HepG2 (cell line): ENCODE results near the gene RRAD. TPM values are rescaled to one million over a fixed set of nuclear protein-coding genes. Genes with fewer than 3 reads are reported as not detected.

Experiments used
- ADNP ChIP-seq: sonication (generic); formaldehyde crosslinking; IDR thresholded peaks from 2 replicates; pipeline ENCODE4 v1.4.0; 2020; ENCODE audit warnings: missing genetic modification reagents
- E2F1 ChIP-seq: sonication (generic); formaldehyde crosslinking; IDR thresholded peaks from 2 replicates; pipeline ENCODE4 v1.5.0; 2020; ENCODE audit warnings: missing genetic modification reagents
- KDM4B ChIP-seq: sonication (generic); formaldehyde crosslinking; IDR thresholded peaks from 2 replicates; pipeline ENCODE4 v1.4.0; 2020; ENCODE audit warnings: missing genetic modification reagents
- MAFF ChIP-seq: IDR thresholded peaks from 2 replicates; pipeline ENCODE4 v1.6.1; 2011; ENCODE audit warnings: low read depth, low read length, improper control_type of control experiment
- NRL ChIP-seq: sonication (generic); formaldehyde crosslinking; IDR thresholded peaks from 2 replicates; pipeline ENCODE4 v1.5.0; 2020; ENCODE audit warnings: missing genetic modification reagents, mild to moderate bottlenecking, moderate library complexity, borderline replicate concordance
- PAXIP1 ChIP-seq: sonication (generic); formaldehyde crosslinking; conservative IDR thresholded peaks from 2 replicates; pipeline ENCODE4 v1.4.0; 2020; ENCODE audit warnings: mild to moderate bottlenecking, missing genetic modification reagents, moderate library complexity
- SNRNP70 ChIP-seq: fragments of 200-400 bp; formaldehyde crosslinking; IDR thresholded peaks from 2 replicates; pipeline ENCODE4 v1.6.1; 2017; ENCODE audit warnings: mild to moderate bottlenecking, low read depth, low read length, moderate library complexity
- THAP7 ChIP-seq: sonication (generic); formaldehyde crosslinking; IDR thresholded peaks from 2 replicates; pipeline ENCODE4 v1.8.1; 2023; ENCODE audit warnings: mild to moderate bottlenecking, missing genetic modification reagents
- ZBTB21 ChIP-seq: sonication (generic); formaldehyde crosslinking; IDR thresholded peaks from 2 replicates; pipeline ENCODE4 v1.4.0; 2020; ENCODE audit warnings: missing genetic modification reagents
- ZBTB39 ChIP-seq: sonication (generic); formaldehyde crosslinking; IDR thresholded peaks from 2 replicates; pipeline ENCODE4 v1.5.0; 2020; ENCODE audit warnings: missing genetic modification reagents
- ZBTB49 ChIP-seq: sonication (generic); formaldehyde crosslinking; IDR thresholded peaks from 2 replicates; pipeline ENCODE4 v1.4.0; 2020; ENCODE audit warnings: missing genetic modification reagents, borderline replicate concordance
- ZFP90 ChIP-seq: sonication (generic); formaldehyde crosslinking; IDR thresholded peaks from 2 replicates; pipeline ENCODE4 v1.8.0; 2022; ENCODE audit warnings: missing genetic modification reagents, mild to moderate bottlenecking, inconsistent platforms, borderline replicate concordance
- ZNF24 ChIP-seq: fragments of 450-650 bp; IDR thresholded peaks from 2 replicates; pipeline ENCODE4 v1.6.1; 2017; ENCODE audit warnings: antibody characterized with exemption, mild to moderate bottlenecking
- ZNF496 ChIP-seq: sonication (generic); formaldehyde crosslinking; IDR thresholded peaks from 2 replicates; pipeline ENCODE4 v1.8.1; 2023; ENCODE audit warnings: mild to moderate bottlenecking, moderate library complexity, missing genetic modification reagents; ENCODE audit not compliant: insufficient replicate concordance
- ZNF710 ChIP-seq: sonication (generic); formaldehyde crosslinking; IDR thresholded peaks from 2 replicates; pipeline ENCODE4 v1.5.0; 2020; ENCODE audit warnings: mild to moderate bottlenecking, missing genetic modification reagents, borderline replicate concordance
- ZNF850 ChIP-seq: sonication (generic); formaldehyde crosslinking; conservative IDR thresholded peaks from 2 replicates; pipeline ENCODE4 v1.9.0; 2021; ENCODE audit warnings: mild to moderate bottlenecking, missing genetic modification reagents
- polyA plus RNA-seq, 8 experiments: library from polyadenylated mRNA; depleted of rRNA in 3 of 8; stranded (reverse) in 7 of 8; unstranded in 1 of 8; fragments of >200 nt; fragmentation: Illumina TruSeq in 4 of 8; extraction: Trizol in 4 of 8; gene quantifications; 2 replicates each; pipeline versions ENCODE4 v1.2.1 to v1.2.3, GENCODE V29; 2011 to 2016; ENCODE audit warnings: low read depth in 4 of 8, missing spikeins in 1 of 8, mixed read lengths in 1 of 8; ENCODE audit not compliant: insufficient read depth in 1 of 8
- total RNA-seq, 5 experiments: library from RNA; depleted of rRNA; stranded (reverse); fragments of >200 nt; fragmentation: Illumina TruSeq; extraction: Trizol; gene quantifications; 2 replicates each; pipeline ENCODE4 v1.2.3, GENCODE V29; 2016; ENCODE audit warnings: low read depth in 1 of 5

Gene RRAD
- total and polyA plus RNA-seq, 2 of the 13 experiments (the other 11 are each of a cell fraction or from before 2014, with no cell fraction given): 0.80 to 1.1 TPM

GRCh38 chr16:66935314-66936011 lies 10.1 kb upstream of the RRAD start, which contains the start of gene CES2 (continued):
- TF ChIP-seq ZNF850 (CRISPR knock-in tag) (no peak), ZNF24 (no peak), NRL (CRISPR knock-in tag) (no peak; the same call in 1 of the 2 replicates), PAXIP1 (CRISPR knock-in tag) (peak; percentile 80), MAFF (no peak), ZNF496 (CRISPR knock-in tag) (no peak), ADNP (no peak), ZBTB21 (no peak), ZBTB49 (0 out of 2 replicates have a peak, but pooled peaks have one; percentile 57), KDM4B (CRISPR knock-in tag) (peak; percentile 83), ZBTB39 (no peak), E2F1 (CRISPR knock-in tag) (peak; percentile 69; the same call in 1 of the 2 replicates), ZNF710 (CRISPR knock-in tag) (peak; percentile 40; the same call in 1 of the 2 replicates), ZFP90 (CRISPR knock-in tag) (peak; percentile 96), THAP7 (CRISPR knock-in tag) (peak; percentile 87; the same call in 1 of the 2 replicates), SNRNP70 (no peak)
